Ureter (tissue), 1 donor: Measurements from ENCODE around the gene RPL3. TPM values are rescaled to one million over a fixed set of nuclear protein-coding genes. Genes with fewer than 3 reads are reported as not detected.

Source experiments
- total RNA-seq: library from RNA; stranded (reverse); gene quantifications from one replicate; pipeline ENCODE4 v1.2.4, GENCODE V29; 2023
- donor health status: DM: yes; HTN: yes; CAD: no.

Gene RPL3
- total RNA-seq, 1 donor from 2014 or later: 2,529 TPM

Other genes with a start within 250 kb of the RPL3 start
- gene APOBEC3G, start 242.3 kb downstream of the RPL3 start, total RNA-seq: 27.8 TPM
- gene APOBEC3H, start 222.4 kb downstream of the RPL3 start, total RNA-seq: 1.0 TPM
- gene CBX7, start 166.9 kb downstream of the RPL3 start, total RNA-seq: 63.6 TPM
- gene PDGFB, start 74.6 kb downstream of the RPL3 start, total RNA-seq: 5.9 TPM
- 32.6 TPM for gene SYNGR1, start 30.4 kb upstream of the RPL3 start, total RNA-seq
- 27.5 TPM for gene TAB1, start 80.2 kb upstream of the RPL3 start, total RNA-seq
- gene MGAT3, start 137.4 kb upstream of the RPL3 start, total RNA-seq: 12.9 TPM
- 30.1 TPM for gene MIEF1, start 182.7 kb upstream of the RPL3 start, total RNA-seq
- 381 TPM for gene ATF4, start 200.9 kb upstream of the RPL3 start, total RNA-seq
- 43.2 TPM for gene RPS19BP1, start 213.1 kb upstream of the RPL3 start, total RNA-seq